Kidney epithelial cell (primary cell): ENCODE data around the gene EZH1. TPM values are rescaled to one million over a fixed set of nuclear protein-coding genes. Genes with fewer than 3 reads are reported as not detected.

Experiments used
- total RNA-seq: library from RNA; depleted of rRNA; stranded (reverse); fragments of >200 nt; gene quantifications from 2 replicates; pipeline ENCODE4 v1.2.3, GENCODE V29; 2015

EZH1 gene
- total RNA-seq, 1 donor from 2014 or later = 14.7 TPM

Other genes with a start within 250 kb of the EZH1 start
- 46.2 and 49.2 TPM in 2 replicates for gene NAGLU, start 208.8 kb downstream of the EZH1 start, total RNA-seq
- 0.34 and 1.8 TPM in 2 replicates for gene HSD17B1, start 192.1 kb downstream of the EZH1 start, total RNA-seq
- gene COASY, start 182.9 kb downstream of the EZH1 start, total RNA-seq = 26.8 and 34.3 TPM in 2 replicates
- 33.9 and 35.9 TPM in 2 replicates for gene MLX, start 177.9 kb downstream of the EZH1 start, total RNA-seq
- 3.9 and 7.9 TPM in 2 replicates for gene PSMC3IP, start 167.3 kb downstream of the EZH1 start, total RNA-seq
- gene RETREG3, start 135.7 kb downstream of the EZH1 start, total RNA-seq = 64.9 and 68.2 TPM in 2 replicates
- 37.6 and 56.1 TPM in 2 replicates for gene TUBG1, start 135.4 kb downstream of the EZH1 start, total RNA-seq
- 11.3 and 15.0 TPM in 2 replicates for gene TUBG2, start 85.8 kb downstream of the EZH1 start, total RNA-seq
- 10.2 and 11.2 TPM in 2 replicates for gene PLEKHH3, start 68.0 kb downstream of the EZH1 start, total RNA-seq
- gene CCR10, start 63.2 kb downstream of the EZH1 start, total RNA-seq = 3.1 and 8.9 TPM in 2 replicates
- 5.8 and 7.0 TPM in 2 replicates for gene CNTNAP1, start 62.5 kb downstream of the EZH1 start, total RNA-seq
- 1.3 and 5.3 TPM in 2 replicates for gene RAMP2, start 16.2 kb upstream of the EZH1 start, total RNA-seq
- 131 and 144 TPM in 2 replicates for gene VPS25, start 28.4 kb upstream of the EZH1 start, total RNA-seq
- 0.67 and 0.96 TPM in 2 replicates for gene WNK4, start 35.6 kb upstream of the EZH1 start, total RNA-seq
- 48.3 and 49.4 TPM in 2 replicates for gene COA3, start 53.7 kb upstream of the EZH1 start, total RNA-seq
- gene CNTD1, start 53.8 kb upstream of the EZH1 start, total RNA-seq = 0.21 TPM in 1 of 2 replicates, not detected in the other
- 100 and 112 TPM in 2 replicates for gene BECN1, start 79.2 kb upstream of the EZH1 start, total RNA-seq
- 164 and 182 TPM in 2 replicates for gene PSME3, start 88.4 kb upstream of the EZH1 start, total RNA-seq
- gene AOC2, start 99.5 kb upstream of the EZH1 start, total RNA-seq = 2.7 and 3.7 TPM in 2 replicates
- 0.08 and 0.55 TPM in 2 replicates for gene AOC3, start 106.2 kb upstream of the EZH1 start, total RNA-seq
- gene G6PC1, start 155.8 kb upstream of the EZH1 start, total RNA-seq = not detected in 2 replicates
- gene AARSD1, start 219.4 kb upstream of the EZH1 start, total RNA-seq = 33.6 and 40.0 TPM in 2 replicates
- gene PTGES3L, start 235.0 kb upstream of the EZH1 start, total RNA-seq = 1.2 and 1.6 TPM in 2 replicates
- 13.2 and 20.1 TPM in 2 replicates for gene RUNDC1, start 235.5 kb upstream of the EZH1 start, total RNA-seq